ENCODE measurements around the gene DGKH.
A peak's percentile ranks its signal among the peaks of the same experiment; 100 is the strongest.

Gene DGKH

DNA sequence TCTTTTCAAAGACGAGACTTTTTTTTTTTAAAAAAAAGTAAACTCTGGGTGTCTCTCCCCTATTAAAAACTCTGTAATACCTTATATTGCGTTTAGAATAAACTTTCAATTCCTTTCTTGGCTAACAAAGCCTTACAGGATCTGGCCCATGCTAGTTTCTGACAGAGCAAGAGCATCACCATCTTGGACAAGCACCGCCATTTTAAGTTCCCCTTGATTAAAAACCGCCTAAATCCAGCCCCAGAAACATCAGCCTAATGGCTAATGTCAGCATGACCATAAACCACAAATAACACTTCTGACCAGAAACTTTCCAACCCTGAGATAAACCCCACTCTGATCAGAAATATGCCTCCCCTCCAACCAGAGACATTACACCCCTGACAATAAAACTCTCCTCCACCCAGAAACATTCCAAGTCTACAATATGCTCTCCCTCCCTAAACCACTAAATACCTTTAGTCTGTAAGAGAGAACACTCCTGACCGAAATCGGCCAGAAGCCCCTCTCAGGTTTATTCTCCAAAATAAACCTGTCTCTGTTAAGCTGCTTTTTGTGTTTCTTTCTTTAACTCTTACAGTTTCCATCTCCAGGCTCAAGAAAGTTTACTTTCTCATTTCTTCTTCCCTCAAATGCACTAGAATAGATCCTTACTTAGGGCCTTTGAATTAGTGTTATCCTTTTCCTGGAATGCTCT is 221.9 kb downstream of the DGKH start:
- Histone ChIP-seq H3K9me3 (ENCODE audit: control insufficient read depth, low read length) (no peaks in the 10 kb centered on the region), H3K4me3 (ENCODE audit: low read length) (no peak overlapping the region), H3K4me1 (ENCODE audit: control insufficient read depth, insufficient read depth, low read length) (peaks cover 8% of the 10 kb centered on the region), H3K9ac (ENCODE audit: low read length) (no peak overlapping the region), H3K27me3 (ENCODE audit: control insufficient read depth, insufficient read depth, low read length) (no peaks in the 10 kb centered on the region), H3K36me3 (ENCODE audit: control insufficient read depth, insufficient read depth, low read length) (no peaks in the 10 kb centered on the region)

DNA sequence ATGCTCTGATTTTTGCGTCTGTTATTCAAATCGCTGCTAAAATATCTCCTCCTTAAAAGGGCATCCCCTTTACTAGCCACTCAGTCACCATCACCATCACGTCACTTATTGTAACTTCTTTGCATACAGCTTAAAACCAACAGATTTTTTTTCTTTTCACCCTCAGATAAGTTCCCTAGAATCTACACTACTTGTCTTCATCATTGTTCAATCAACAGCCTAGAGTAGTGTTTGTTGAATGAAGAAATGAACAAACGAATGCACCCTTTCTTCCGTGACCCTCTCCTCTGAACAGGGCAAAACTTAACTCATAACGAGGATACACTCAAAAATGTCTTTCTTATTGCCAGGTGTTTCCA is 222.4 kb downstream of the DGKH start:
- Histone ChIP-seq H3K9ac (ENCODE audit: low read length) (peak overlapping the region; percentile 77), H3K4me3 (ENCODE audit: low read length) (peak overlapping the region; percentile 94), H3K27me3 (ENCODE audit: control insufficient read depth, insufficient read depth, low read length) (no peaks in the 10 kb centered on the region), H3K4me1 (ENCODE audit: control insufficient read depth, insufficient read depth, low read length) (peaks cover 8% of the 10 kb centered on the region), H3K36me3 (ENCODE audit: control insufficient read depth, insufficient read depth, low read length) (no peaks in the 10 kb centered on the region), H3K9me3 (ENCODE audit: control insufficient read depth, low read length) (no peaks in the 10 kb centered on the region)

DNA sequence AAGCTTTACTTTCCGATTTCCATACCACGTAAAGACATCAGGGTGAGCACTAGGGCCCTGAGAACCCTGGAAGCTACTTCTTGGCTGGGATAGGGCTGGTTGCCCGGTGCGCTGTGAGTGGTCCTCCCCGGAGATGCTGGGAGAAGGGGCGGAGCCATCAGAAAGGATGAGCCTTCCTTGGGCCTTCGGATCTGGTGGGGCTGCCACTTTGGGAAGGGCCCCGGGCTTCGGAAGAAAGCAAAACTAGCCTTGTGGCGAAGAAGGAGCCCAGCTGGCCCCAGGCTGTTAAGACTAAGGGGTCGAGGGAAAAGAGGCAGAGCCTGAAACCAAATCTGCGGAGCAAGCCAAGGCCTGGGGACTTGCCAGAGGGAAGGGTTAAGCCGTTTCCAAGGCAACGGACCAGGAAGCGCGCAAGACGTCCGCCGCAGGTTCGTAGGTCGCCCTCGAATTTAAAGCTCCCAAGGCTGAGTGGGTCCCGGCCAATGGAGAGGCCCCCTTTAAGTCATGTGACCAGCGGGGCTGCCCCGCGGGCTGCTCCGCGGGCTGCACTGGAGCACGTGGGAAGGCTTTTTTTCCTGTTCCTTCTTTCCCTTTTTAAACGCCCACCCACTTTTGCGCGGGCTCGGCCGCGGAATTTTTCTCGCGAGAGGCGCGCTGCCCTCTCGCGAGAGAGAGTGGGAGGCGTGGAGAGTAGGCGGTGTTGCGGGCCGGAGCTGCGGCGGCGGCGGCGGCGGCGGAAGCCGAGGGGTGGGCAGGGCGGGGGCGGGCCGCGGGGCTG is 223.1 kb downstream of the DGKH start:
- Histone ChIP-seq H3K9me3 (ENCODE audit: control insufficient read depth, low read length) (no peaks in the 10 kb centered on the region), H3K4me1 (ENCODE audit: control insufficient read depth, insufficient read depth, low read length) (peaks cover 8% of the 10 kb centered on the region), H3K27me3 (ENCODE audit: control insufficient read depth, insufficient read depth, low read length) (no peaks in the 10 kb centered on the region), H3K36me3 (ENCODE audit: control insufficient read depth, insufficient read depth, low read length) (no peaks in the 10 kb centered on the region), H3K4me3 (ENCODE audit: low read length) (peak overlapping the region; percentile 94), H3K9ac (ENCODE audit: low read length) (peak overlapping the region; percentile 77)

DNA sequence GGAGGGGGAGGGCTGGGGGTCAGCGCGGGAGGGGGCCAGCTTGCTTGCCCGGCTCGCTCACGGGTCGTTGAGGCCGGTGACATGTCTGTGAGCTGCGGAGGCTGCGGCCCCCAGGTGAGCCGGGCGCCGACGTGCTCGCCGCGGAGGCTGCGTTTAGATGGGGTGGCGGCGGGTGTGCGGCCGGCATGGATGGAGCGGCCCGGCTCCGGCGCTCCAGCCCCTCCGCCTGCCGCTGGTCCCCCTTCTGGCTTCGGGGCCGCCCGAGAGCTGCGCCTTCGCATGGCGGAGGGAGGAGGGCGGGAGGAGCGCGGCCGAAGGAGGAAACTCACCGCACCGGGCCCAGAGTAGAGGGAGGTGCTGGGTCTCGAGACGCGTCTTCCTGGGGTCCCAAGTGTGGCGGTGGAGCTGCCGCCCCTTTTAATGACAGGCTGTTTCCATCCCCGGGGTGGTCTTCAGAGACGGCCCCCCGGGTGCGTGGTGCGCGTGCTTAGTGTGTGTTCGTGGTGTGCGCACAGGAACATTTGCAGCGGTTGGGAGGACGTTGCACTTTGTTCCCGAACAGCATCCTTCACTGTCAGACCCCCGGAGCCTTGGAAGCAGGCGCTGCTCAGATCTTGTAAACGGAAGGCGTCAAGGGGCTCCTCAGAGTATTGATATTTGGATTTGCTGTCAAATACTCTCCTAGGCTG is 223.8 kb downstream of the DGKH start, which contains the start of gene AKAP11:
Gene AKAP11, plus strand, starts transcription at position 38 of the 689 bp plus-strand sequence. CDS start 14,197 bp downstream, outside the sequence.
- Histone ChIP-seq H3K27me3 (ENCODE audit: control insufficient read depth, insufficient read depth, low read length) (no peaks in the 10 kb centered on the region), H3K4me1 (ENCODE audit: control insufficient read depth, insufficient read depth, low read length) (peaks cover 8% of the 10 kb centered on the region), H3K4me3 (ENCODE audit: low read length) (peak within 1 kb of the TSS; percentile 94), H3K9ac (ENCODE audit: low read length) (peak within 1 kb of the TSS; percentile 77), H3K9me3 (ENCODE audit: control insufficient read depth, low read length) (no peaks in the 10 kb centered on the region), H3K36me3 (ENCODE audit: control insufficient read depth, insufficient read depth, low read length) (no peaks in the 10 kb centered on the region)

DNA sequence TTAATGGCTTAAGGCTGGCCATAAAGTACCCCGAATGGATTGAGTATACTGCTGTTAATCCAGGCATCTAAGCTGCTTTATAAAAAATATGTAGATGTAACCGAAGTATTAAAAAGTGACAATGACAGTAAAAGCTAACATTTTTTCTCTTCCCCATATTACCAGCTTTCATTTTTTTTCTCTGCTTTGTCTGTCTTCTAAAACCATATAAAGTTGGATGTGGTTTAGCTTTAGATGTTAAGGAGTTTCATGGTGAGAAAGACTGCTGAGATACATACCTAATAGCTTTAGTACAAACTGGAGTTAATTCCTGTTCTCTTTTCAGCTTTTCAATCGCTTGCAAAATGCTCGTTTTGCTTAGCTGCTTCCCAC is 224.3 kb downstream of the DGKH start:
- H3K4me1 ChIP-seq (ENCODE audit: control insufficient read depth, insufficient read depth, low read length): peaks cover 8% of the 10 kb centered on the region
- H3K27me3 ChIP-seq (ENCODE audit: control insufficient read depth, insufficient read depth, low read length): no peaks in the 10 kb centered on the region
- peak overlapping the region; percentile 75 for H3K9ac ChIP-seq (ENCODE audit: low read length)
- no peaks in the 10 kb centered on the region for H3K36me3 ChIP-seq (ENCODE audit: control insufficient read depth, insufficient read depth, low read length)
- no peaks in the 10 kb centered on the region for H3K9me3 ChIP-seq (ENCODE audit: control insufficient read depth, low read length)
- peak overlapping the region; percentile 60 for H3K4me3 ChIP-seq (ENCODE audit: low read length)

DNA sequence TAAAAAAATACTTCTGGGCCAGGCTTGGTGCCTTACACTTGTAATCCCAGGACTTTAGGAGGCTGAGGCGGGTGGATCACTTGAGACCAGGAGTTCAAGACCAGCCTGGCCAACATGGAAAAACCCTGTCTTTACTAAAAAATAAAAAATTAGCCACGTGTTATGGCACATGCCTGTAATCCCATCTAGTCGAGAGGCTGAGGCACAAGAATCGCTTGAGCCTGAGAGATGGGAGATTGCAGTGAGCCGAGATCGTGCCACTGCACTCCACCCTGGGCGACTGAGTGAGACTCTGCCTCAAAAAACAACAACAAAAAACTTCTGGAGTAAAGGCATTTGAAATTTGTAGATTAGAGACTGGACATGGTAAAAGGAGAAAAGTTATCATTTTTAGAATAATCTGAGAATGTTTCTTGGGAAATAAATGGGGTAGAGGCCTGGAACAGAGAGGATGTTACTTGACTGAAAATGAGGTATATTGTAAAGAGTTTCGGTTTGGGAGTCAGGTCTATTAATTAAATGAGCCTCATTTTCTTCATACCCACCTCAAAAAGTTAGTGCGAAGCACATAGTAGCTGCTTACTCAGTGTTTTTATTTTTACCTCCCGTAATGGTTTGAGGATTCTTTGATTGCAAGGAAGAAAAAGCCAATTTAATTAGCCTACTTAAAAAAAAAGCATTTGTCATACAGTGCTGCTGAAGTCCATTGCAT is 226.1 kb downstream of the DGKH start:
- no peaks in the 10 kb centered on the region for H3K9me3 ChIP-seq (ENCODE audit: control insufficient read depth, low read length)
- H3K27me3 ChIP-seq (ENCODE audit: control insufficient read depth, insufficient read depth, low read length): no peaks in the 10 kb centered on the region
- peaks cover 8% of the 10 kb centered on the region for H3K4me1 ChIP-seq (ENCODE audit: control insufficient read depth, insufficient read depth, low read length)
- no peaks in the 10 kb centered on the region for H3K36me3 ChIP-seq (ENCODE audit: control insufficient read depth, insufficient read depth, low read length)
- H3K9ac ChIP-seq (ENCODE audit: low read length): no peak overlapping the region
- H3K4me3 ChIP-seq (ENCODE audit: low read length): no peak overlapping the region

DNA sequence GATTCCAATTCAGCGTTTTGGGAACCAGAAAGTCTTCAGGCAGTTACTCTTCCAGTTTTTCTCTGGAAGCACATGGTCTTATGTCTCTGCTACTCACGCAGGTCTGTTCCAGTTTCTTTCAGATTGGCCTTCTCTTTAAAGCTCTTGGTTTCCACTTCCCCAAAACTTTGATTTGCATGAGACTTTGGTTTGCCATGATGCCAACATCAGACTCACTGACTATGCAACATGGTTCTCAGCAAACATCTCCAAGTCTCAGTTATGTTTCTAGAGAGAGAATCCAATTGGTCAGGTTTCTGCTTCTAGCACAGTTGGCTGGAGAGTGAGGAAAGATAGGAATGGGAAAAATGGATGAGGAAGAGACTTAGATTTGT is 226.6 kb downstream of the DGKH start:
- peaks cover 8% of the 10 kb centered on the region for H3K4me1 ChIP-seq (ENCODE audit: control insufficient read depth, insufficient read depth, low read length)
- H3K9ac ChIP-seq (ENCODE audit: low read length): no peak overlapping the region
- H3K36me3 ChIP-seq (ENCODE audit: control insufficient read depth, insufficient read depth, low read length): no peaks in the 10 kb centered on the region
- H3K27me3 ChIP-seq (ENCODE audit: control insufficient read depth, insufficient read depth, low read length): no peaks in the 10 kb centered on the region
- H3K4me3 ChIP-seq (ENCODE audit: low read length): no peak overlapping the region
- H3K9me3 ChIP-seq (ENCODE audit: control insufficient read depth, low read length): no peaks in the 10 kb centered on the region

DNA sequence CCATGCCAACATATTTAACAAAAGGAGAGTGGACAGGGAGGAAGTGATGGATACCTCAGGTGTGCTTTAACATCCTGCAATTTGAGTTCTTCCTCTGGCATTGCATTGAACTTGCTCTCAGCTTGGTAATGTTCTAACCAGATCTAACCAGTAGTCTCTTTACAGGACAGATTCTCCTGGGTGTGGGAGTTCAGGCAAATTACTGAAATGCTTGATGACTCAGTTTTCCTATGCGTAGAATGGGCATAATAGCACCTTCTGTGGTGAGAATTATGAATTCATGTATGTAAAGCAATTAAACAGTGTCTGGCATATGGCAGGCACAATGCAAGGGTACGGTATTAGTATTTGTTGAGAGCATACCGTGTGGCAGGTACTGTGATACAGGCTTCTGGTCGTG is 227.1 kb downstream of the DGKH start:
- Histone ChIP-seq H3K9ac (ENCODE audit: low read length) (no peak overlapping the region), H3K27me3 (ENCODE audit: control insufficient read depth, insufficient read depth, low read length) (no peaks in the 10 kb centered on the region), H3K4me1 (ENCODE audit: control insufficient read depth, insufficient read depth, low read length) (peaks cover 12% of the 10 kb centered on the region), H3K4me3 (ENCODE audit: low read length) (no peak overlapping the region), H3K9me3 (ENCODE audit: control insufficient read depth, low read length) (no peaks in the 10 kb centered on the region), H3K36me3 (ENCODE audit: control insufficient read depth, insufficient read depth, low read length) (no peaks in the 10 kb centered on the region)

DNA sequence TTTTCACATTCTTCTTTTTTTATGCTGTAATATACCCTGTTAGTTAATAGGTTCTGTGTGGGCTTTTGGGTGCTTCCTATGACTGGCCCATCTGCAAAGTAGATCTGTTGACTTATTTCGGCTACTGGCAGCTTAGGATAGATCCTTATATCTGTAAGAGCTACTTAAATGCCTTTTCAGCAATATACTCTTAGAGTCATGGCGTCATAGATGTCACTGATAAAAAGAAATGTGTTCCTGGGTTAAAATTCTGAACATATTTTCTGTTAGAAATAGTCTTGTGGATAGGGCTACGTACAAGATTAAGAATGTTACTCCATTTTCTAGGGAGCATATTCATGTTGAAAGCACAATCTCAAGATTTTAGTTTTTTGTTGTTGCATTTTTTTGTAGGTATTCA is 228.2 kb downstream of the DGKH start:
- no peaks in the 10 kb centered on the region for H3K36me3 ChIP-seq (ENCODE audit: control insufficient read depth, insufficient read depth, low read length)

DNA sequence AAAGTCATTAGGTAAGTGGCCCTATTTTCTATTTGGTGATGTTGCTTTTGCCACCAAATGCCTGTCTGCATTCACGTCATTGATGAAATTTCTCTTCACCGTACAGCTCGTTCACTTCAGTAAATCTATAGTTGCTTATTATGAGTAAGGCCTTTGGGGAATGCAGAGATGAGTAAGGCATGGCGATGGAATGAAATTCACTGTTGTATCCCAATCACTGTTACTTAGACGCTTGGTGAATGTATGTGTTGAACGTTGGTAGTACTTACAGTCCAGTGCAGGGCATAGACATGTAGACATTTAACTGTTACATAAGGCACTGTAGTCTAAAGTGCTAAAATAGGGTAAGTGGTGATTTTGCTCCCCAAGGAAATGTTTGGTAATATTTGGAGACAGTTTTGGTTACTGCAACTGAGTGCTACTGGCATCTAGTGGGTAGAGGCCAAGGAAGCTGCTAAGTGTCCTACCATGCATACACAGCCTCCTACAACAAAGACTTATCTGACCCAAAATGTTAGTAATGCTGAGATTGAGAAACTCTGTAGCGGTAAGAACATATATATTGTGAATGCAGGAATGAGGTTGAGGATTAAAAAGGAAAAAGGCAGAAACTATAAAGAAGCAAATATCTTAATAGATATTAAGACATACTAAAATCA is 229.3 kb downstream of the DGKH start:
- peaks cover 9% of the 10 kb centered on the region for H3K4me1 ChIP-seq (ENCODE audit: control insufficient read depth, insufficient read depth, low read length)
- no peak overlapping the region for H3K9ac ChIP-seq (ENCODE audit: low read length)
- H3K36me3 ChIP-seq (ENCODE audit: control insufficient read depth, insufficient read depth, low read length): no peaks in the 10 kb centered on the region
- no peaks in the 10 kb centered on the region for H3K27me3 ChIP-seq (ENCODE audit: control insufficient read depth, insufficient read depth, low read length)
- H3K4me3 ChIP-seq (ENCODE audit: low read length): no peak overlapping the region
- no peaks in the 10 kb centered on the region for H3K9me3 ChIP-seq (ENCODE audit: control insufficient read depth, low read length)

More for the DNA sequence above, 228.2 kb downstream of the DGKH start:
- Histone ChIP-seq H3K4me3 (ENCODE audit: low read length) (no peak overlapping the region), H3K27me3 (ENCODE audit: control insufficient read depth, insufficient read depth, low read length) (no peaks in the 10 kb centered on the region), H3K9ac (ENCODE audit: low read length) (no peak overlapping the region), H3K4me1 (ENCODE audit: control insufficient read depth, insufficient read depth, low read length) (peaks cover 11% of the 10 kb centered on the region), H3K9me3 (ENCODE audit: control insufficient read depth, low read length) (no peaks in the 10 kb centered on the region)

DNA sequence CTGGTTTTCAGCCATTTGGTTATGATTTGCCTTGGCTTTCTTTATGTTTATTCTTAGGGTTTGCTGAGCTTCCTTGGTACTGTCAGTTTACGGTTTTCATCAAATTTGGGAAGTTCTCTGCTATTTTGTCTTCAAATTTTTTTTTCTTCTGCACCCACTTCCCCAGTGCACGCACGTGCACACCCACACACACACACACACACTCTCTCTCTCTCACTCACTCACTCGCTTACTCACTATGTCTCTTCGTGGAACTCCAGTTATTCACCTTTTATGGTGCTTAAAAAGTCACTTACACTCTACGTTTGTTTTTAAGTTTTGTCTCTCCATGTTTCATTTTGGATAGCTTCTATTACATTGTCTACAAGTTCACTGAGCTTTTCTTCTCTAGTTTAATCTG is 230.6 kb downstream of the DGKH start:
- H3K4me1 ChIP-seq (ENCODE audit: control insufficient read depth, insufficient read depth, low read length): peaks cover 15% of the 10 kb centered on the region

More for the DNA sequence above, 230.6 kb downstream of the DGKH start:
- no peaks in the 10 kb centered on the region for H3K9me3 ChIP-seq (ENCODE audit: control insufficient read depth, low read length)
- no peaks in the 10 kb centered on the region for H3K36me3 ChIP-seq (ENCODE audit: control insufficient read depth, insufficient read depth, low read length)
- H3K27me3 ChIP-seq (ENCODE audit: control insufficient read depth, insufficient read depth, low read length): no peaks in the 10 kb centered on the region
- H3K4me3 ChIP-seq (ENCODE audit: low read length): no peak overlapping the region
- no peak overlapping the region for H3K9ac ChIP-seq (ENCODE audit: low read length)
